Measurements from ENCODE around the gene HK2. TPM values are rescaled to one million over a fixed set of nuclear protein-coding genes. Genes with fewer than 3 reads are reported as not detected.
A peak's percentile ranks its signal among the peaks of the same experiment; 100 is the strongest.
"Not testable (repeated sequence)": the region's sequence is repeated elsewhere in the genome, so short reads cannot be mapped to it uniquely, and the experiment has no call there.

Gene HK2
- total RNA-seq, 2 donors from 2014 or later: 18.5 to 84.5 TPM

DNA sequence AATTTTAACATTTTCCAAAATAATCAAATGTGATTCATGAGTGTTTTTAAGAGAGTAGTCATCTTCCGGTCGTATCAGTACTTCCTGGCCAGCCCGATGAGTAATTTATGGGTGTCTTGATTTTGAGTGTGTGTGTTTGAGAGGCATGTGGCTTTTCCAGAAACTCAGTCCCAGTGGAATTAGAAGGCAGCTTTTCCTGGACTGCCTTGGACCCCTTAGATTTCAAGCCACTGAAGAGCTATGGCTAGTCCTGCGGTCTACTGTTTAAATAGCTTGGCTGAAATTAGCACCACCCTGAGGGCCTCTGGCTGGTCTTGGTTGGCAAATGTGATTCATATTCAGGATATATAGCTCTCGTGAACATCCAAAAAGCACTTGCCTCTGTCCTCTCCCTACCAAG lies 59.4 kb downstream of the HK2 start:
- Mint-ChIP-seq H3K27ac (no peak overlapping the region), H3K36me3 (peaks cover 35 to 90% of the 10 kb centered on the region in 2 donors), H3K9me3 (no peaks in the 10 kb centered on the region)
- DNase-seq (ENCODE audit: low spot score in 2 of 2) (no peak), ATAC-seq (no peak)

GRCh38 chr2:74894272-74894981 lies 60.5 kb downstream of the HK2 start:
- ATAC-seq: peak in 1 of 2 donors; percentile 25
- no peak overlapping the region for H3K27ac Mint-ChIP-seq
- H3K9me3 Mint-ChIP-seq: no peaks in the 10 kb centered on the region
- DNase-seq (ENCODE audit: low spot score in 2 of 2): no peak
- peaks cover 35 to 82% of the 10 kb centered on the region in 2 donors for H3K36me3 Mint-ChIP-seq

DNA sequence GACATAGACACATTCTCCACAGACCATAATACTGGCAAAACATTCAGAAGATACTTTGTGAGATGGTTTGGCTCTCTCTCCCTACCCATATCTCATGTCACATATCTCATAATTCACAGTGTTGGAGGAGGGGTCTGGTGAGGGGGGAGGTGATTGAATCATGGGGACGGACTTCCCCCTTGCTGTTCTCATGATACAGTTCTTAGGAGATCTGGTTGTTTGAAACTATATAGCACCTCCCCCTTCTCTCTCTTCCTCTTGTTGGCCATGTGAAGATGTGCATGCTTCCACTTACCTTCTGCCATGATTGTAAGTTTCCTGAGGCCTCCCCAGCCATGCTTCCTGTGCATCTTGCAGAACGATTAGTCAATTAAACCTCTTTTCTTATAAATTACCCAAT lies 61.1 kb downstream of the HK2 start:
- Mint-ChIP-seq H3K27ac (no peak overlapping the region), H3K9me3 (no peaks in the 10 kb centered on the region), H3K36me3 (peaks cover 30 to 76% of the 10 kb centered on the region in 2 donors)
- DNase-seq (ENCODE audit: low spot score in 2 of 2): no peak
- no peak for ATAC-seq

DNA sequence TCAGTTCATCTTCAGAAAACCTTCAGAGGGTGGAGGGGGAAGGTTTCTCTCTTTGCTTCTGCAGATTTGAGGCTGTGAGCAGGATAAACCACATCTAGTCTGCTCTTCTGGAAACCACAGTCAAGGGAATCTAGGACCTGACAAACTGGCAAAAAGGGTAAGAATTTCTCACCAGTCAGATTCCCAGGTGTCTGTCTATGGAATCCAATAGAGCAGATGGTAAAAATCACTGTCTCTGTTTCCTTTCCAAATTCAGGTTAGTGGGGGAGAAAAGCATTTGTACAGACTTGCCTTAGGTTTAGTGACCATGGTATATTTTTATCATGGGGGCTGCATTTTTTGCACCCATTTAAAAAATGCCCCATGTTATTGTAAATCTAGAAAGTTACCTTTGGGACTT lies 62.3 kb downstream of the HK2 start:
- Mint-ChIP-seq H3K9me3 (no peaks in the 10 kb centered on the region), H3K27ac (no peak overlapping the region), H3K36me3 (peaks cover 18 to 64% of the 10 kb centered on the region in 2 donors)
- no peak for ATAC-seq
- no peak for DNase-seq (ENCODE audit: low spot score in 2 of 2)

DNA sequence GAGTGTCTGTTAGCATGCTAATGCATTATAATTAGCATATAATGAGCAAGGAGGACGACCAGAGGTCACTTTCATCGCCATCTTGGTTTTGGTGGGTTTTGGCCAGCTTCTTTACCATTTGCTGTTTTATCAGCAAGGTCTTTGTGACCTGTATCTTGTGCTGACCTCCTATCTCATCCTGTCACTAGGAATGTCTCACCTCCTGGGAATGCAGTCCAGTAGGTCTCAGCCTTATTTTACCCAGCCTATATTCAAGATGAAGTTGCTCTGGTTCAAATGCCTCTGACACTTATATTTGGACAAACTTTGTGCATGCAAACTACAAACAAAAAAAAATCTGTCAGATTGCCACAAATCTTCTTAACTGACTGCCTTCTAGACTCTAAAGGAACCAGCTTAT lies 66.3 kb downstream of the HK2 start:
- peaks cover 9 to 28% of the 10 kb centered on the region in 2 donors for H3K36me3 Mint-ChIP-seq
- H3K9me3 Mint-ChIP-seq; DNase-seq (ENCODE audit: low spot score in 2 of 2); H3K27ac Mint-ChIP-seq; ATAC-seq: not testable (repeated sequence)

GRCh38 chr2:74902281-74902860 lies 68.4 kb downstream of the HK2 start:
- Mint-ChIP-seq H3K9me3 (no peaks in the 10 kb centered on the region), H3K27ac (no peak overlapping the region), H3K36me3 (peaks cover 0 to 9% of the 10 kb centered on the region in 2 donors)
- DNase-seq (ENCODE audit: low spot score in 2 of 2): no peak
- no peak for ATAC-seq

DNA sequence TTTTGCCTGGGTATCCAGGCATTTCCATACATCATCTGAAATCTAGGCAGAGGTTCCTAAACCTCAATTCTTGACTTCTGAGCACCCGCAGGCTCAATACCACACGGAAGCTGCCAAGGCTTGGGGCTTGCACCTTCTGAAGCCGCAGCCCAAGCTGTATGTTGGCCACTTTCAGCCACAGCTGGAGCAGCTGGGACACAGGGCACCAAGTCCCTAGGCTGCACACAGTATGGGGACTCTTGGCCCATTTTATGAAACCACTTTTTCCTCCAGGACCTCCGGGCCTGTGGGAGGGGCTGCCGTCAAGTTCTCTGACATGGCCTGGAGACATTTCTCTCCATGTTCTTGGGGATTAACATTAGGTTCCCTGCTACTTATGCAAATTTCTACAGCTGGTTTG lies 72.5 kb downstream of the HK2 start:
- Mint-ChIP-seq H3K27ac (no peak overlapping the region), H3K9me3 (no peaks in the 10 kb centered on the region), H3K36me3 (no peaks in the 10 kb centered on the region)
- no peak for DNase-seq (ENCODE audit: low spot score in 2 of 2)
- no peak for ATAC-seq

DNA sequence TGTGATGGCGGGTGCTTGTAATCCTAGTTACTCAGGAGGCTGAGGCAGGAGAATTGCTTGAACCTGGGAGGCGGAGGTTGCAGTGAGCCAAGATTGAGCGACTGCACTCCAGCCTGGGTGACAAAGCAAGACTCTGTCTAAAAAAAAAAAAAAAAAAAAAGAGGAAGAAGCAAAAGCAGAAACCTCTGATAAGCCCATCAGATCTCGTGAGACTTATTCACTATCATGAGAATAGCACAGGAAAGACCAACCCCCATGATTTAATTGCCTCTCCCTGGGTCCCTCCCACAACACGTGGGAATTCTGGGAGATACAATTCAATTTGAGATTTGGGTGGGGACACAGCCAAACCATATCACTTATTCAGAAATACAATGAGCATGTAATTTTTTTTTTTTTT lies 73.6 kb downstream of the HK2 start:
- H3K27ac Mint-ChIP-seq; ATAC-seq; H3K9me3 Mint-ChIP-seq; DNase-seq (ENCODE audit: low spot score in 2 of 2); H3K36me3 Mint-ChIP-seq: not testable (repeated sequence)

GRCh38 chr2:74908748-74909444 lies 75.0 kb downstream of the HK2 start:
- DNase-seq (ENCODE audit: low spot score in 2 of 2) (no peak), ATAC-seq (no peak)
- Mint-ChIP-seq H3K9me3 (no peaks in the 10 kb centered on the region), H3K27ac (no peak overlapping the region), H3K36me3 (no peaks in the 10 kb centered on the region)

DNA sequence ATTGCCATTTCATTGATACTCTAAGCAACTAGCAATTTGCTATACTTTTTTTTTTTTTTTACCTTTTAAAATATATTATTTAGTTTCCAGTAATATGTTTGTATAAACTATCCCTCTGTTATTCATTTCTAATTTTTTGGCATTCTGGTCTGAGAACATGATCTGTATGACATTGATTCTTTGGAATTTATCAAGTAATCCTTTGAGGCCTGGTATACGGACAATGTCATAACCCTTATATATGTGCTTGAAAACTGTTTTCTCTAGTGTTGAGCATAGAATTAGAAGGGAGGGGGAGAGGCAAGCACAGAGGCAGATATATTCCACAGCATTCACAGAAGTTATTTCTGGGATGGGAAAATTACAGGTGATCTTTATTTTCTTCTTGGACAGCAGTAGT lies 76.3 kb downstream of the HK2 start:
- Mint-ChIP-seq H3K36me3 (no peaks in the 10 kb centered on the region), H3K9me3 (no peaks in the 10 kb centered on the region), H3K27ac (no peak overlapping the region)
- DNase-seq (ENCODE audit: low spot score in 2 of 2): no peak
- ATAC-seq: no peak

DNA sequence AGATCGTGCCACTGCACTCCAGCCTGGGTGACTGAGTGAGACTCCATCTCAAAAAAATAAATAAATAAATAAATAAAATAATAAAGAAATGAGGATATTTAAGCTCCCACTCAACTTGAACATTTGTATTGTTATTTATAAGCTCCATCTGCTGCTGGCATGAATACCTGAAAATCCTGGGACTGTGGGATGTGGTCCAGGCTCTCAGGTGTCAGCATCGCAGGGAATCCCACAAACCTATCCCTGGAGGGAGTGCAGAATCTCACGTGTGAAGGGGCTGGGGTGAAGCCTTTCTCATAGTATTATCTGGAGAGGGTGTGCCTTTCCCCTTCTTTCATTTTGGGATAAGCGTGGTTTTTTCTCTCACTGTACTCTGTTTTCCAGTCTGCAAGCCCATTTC lies 77.1 kb downstream of the HK2 start:
- Mint-ChIP-seq H3K36me3 (no peaks in the 10 kb centered on the region), H3K9me3 (no peaks in the 10 kb centered on the region), H3K27ac (no peak overlapping the region)
- ATAC-seq (no peak), DNase-seq (ENCODE audit: low spot score in 2 of 2) (no peak)

DNA sequence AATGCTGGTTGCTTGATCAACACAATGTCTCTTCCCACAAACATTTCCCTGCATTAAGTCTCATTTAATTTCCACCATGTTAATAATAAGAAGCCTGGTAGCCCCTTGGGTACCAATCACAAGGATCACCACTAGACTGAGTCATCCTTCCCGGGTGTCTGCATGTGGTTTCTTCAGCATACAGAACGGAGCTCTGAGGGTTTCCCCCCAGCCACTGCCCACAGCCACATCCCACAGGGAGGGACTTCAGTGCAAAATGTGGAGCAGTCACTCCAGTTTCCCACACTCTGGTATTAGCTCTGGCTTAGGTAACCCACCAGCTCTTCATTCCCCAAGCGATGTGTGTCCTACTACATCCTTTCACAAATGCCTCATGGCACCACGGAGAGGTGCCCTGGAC lies 81.8 kb downstream of the HK2 start:
- ATAC-seq (peak; percentile 70 to 94), DNase-seq (ENCODE audit: low spot score in 2 of 2) (peak; percentile 14 to 61)
- Mint-ChIP-seq H3K9me3 (no peaks in the 10 kb centered on the region), H3K36me3 (no peaks in the 10 kb centered on the region), H3K27ac (no peak overlapping the region)

GRCh38 chr2:74916394-74916793 lies 82.5 kb downstream of the HK2 start:
- H3K27ac Mint-ChIP-seq: no peak overlapping the region
- DNase-seq (ENCODE audit: low spot score in 2 of 2) (no peak), ATAC-seq (no peak)
- H3K9me3 Mint-ChIP-seq: no peaks in the 10 kb centered on the region
- no peaks in the 10 kb centered on the region for H3K36me3 Mint-ChIP-seq

DNA sequence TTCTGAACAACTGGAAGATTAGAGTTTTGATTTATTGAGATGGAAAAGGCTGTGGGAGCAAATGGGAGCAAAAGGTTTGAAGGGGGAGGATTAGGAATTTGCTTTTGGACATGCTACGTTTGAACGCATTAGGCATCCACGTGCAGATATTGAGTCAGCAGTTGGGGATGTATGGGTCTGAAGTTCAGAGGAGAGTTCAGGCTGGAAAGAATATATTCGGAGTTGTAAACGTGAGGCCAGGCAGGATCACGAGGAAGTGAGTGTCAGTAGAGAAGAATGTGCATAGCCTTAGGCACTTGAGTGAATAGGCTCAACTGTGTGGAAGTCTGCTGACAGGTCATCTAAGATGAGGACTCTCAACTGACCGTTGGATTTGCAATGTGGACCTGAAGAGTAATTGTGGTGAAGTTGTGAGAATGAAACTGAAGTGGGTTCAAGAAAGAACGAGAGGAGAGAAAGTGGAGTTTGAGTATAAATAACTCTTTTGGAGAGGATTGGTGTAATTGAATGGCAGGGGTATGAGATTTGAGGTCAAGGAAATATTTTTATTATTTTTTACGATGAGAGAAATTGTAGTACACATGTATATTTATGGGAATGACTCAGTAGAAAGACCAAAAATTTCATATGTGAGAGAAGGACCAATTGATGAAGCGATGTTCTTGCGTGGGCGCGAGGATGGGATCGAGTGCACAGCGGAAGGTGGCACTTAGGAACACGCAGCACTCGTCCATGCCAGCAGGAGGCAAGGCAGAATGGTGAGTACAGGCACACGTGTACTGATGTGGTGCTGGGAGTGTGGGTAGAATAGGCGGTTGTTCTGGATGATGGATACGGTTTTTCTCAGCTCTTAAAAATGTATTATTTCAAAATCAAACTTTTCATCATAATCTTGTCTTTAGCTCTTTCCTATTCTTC lies 84.0 kb downstream of the HK2 start:
- H3K36me3 Mint-ChIP-seq: no peaks in the 10 kb centered on the region
- DNase-seq (ENCODE audit: low spot score in 2 of 2): no peak
- H3K9me3 Mint-ChIP-seq: no peaks in the 10 kb centered on the region
- ATAC-seq: no peak
- no peak overlapping the region for H3K27ac Mint-ChIP-seq

- no peaks in the 10 kb centered on the region for H3K9me3 Mint-ChIP-seq
- peak; percentile 71 to 80 for DNase-seq (ENCODE audit: low spot score in 2 of 2)
- no peaks in the 10 kb centered on the region for H3K36me3 Mint-ChIP-seq
- no peak overlapping the region for H3K27ac Mint-ChIP-seq
- ATAC-seq: peak; percentile 42 to 74
These were observed 85.9 kb downstream of the HK2 start for GRCh38 chr2:74919827-74920226.

DNA sequence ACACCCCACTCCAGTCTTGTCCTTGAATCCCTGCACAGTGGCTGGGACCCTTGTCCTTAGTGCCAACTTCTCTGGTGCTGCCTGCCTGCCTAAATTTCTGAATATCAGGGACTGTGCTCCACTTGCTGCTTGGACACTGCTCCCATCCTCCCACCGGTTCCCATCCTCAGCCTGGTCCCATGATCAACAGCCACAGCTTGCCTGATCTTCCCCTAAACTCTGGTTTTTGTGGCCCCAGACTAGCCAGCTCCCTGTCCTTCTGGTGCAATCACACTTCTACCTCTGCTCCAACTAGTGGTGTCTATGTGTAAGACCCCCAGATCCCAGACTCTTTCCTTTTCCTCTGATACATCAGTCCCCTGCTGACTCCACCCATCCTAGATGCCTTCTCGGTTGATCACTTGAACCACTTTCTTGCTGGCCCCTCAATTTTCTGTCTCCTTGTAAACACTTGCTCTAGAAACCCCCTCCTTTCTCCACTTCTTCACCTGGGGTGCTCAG lies 87.4 kb downstream of the HK2 start:
- H3K9me3 Mint-ChIP-seq: no peaks in the 10 kb centered on the region
- no peak overlapping the region for H3K27ac Mint-ChIP-seq
- DNase-seq (ENCODE audit: low spot score in 2 of 2) (no peak), ATAC-seq (no peak)
- H3K36me3 Mint-ChIP-seq: no peaks in the 10 kb centered on the region
